A204.1 (cell line): ENCODE measurements around the gene TLE2.
"Not testable (repeated sequence)": the region's sequence is repeated elsewhere in the genome, so short reads cannot be mapped to it uniquely, and the experiment has no call there.

ENCODE experiments used
- FAIRE-seq: peaks from 2 replicates; lab custom pipeline; 2012; peaks lifted over from hg19 to GRCh38; lab: Jason Lieb, UNC

Gene TLE2

DNA sequence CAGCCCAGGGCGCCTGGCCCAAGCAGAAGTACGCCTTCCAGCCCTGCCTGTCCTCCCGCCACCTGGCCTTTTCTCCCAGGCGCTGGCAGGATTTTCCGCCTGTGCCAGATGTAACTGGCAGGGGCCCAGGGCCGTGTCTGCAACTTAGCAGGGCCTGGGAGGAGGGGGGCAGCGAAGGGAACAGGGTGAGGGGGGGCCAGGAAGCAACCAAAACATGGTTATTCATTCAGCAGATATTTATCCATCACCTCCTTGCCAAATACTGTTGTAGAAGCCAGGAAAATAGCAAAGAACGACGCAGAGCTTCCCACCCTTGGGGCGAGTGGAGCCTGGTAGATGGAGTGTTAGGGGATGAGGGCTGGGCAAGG lies 46.1 kb downstream of the TLE2 start:
- no peak for FAIRE-seq

DNA sequence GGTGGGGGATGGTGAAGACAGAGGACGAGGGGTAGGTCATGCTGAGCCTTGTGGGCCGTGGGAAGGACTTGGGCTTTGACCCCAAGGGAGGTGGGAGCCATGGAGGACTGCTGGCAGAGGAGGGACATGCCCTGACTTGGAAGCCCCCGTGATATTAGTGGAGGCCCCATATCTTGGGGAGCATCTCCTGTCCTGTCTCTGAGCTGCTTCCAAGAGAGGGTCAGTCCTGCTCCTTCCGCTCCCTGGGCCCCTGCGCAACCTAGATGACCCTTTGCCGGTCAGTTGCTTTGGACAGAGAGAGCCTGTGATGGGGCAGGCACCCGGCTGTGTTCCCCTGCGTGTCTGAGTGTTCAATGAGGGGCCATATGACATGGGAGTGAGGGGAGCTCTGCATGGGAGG lies 46.5 kb downstream of the TLE2 start:
- no peak for FAIRE-seq

DNA sequence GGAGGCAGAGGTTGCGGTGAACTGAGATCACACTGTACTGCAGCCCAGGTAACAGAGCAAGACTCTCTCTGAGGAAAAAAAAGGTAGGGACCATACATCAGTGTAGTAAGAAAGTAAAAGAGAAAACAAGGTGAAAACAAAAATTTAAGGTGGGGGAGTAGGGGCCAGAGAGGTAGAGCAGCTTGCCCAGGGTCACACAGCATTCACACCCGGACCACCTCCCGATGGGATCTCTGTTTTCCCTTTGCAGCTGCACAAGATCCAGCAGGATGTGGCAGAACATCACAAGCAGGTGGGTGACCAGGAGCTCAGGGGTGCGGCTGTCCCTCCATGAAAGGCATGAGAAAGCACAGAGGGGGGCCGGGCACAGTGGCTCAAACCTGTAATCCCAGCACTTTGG lies 47.2 kb downstream of the TLE2 start:
- no peak for FAIRE-seq

DNA sequence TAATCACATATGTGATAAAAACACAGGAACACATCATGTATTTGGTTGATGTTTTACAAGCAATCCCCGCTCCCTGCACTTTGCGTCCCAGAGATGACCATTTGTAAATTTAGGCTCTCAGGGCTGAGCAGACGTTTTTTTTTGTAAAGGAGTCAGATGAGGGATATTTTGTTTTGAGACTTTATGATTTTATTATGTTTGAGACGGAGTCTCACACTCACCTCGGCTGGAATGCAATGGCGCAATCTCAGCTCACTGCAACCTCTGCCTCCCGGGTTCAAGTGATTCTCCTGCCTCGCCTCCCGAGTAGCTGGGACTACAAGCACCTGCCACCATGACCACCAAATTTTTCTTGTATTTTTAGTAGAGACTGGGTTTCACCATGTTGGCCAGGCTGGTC lies 50.3 kb downstream of the TLE2 start:
- no peak for FAIRE-seq

DNA sequence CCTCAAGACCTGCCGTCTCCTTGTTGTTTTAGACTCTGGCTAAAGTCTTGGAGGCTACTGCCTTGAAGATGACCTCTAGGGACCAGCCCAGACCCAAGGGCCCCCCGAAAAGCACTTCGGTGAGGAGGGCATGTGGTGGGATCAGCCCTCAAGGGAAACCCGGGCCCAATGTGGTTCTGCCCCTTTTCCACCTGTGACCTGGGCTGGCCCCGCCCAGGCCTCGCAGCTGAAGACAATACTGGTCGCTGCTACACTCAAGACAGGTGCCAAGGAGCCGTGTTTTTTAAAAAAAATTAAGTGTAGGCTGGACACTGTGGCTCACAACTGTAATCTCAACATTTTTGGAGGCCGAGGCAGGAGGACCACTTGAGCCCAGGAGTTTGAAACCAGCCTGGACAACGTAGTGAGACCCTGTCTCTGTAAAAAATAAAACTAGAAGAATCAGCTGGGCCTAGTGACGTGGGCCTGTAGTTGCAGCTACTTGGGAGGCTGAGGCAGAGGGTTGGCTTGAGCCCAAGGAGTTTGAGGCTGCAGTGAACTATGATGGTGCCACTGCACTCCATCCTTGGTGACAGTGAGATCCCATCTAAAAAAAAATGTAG lies 50.8 kb downstream of the TLE2 start:
- no peak for FAIRE-seq

DNA sequence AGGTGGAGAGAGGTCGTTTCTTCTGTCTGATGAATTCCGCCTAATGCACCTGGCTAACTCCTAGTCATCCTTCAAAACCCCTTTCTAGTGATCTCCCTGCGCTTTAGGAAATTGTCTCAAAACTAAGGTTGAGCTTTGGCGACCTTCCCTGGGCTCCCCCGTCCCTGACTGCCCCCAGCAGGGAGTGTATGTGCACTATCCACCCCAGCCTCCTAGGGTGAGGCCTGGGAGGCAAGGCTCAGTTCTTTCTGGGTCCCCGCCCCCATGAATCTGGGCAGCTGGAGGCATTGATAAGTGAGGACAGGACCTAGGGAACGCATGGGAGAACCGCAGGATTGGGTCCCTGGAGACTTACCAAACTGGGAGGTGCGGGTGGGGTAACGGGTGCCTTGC lies 51.3 kb downstream of the TLE2 start:
- FAIRE-seq = no peak

DNA sequence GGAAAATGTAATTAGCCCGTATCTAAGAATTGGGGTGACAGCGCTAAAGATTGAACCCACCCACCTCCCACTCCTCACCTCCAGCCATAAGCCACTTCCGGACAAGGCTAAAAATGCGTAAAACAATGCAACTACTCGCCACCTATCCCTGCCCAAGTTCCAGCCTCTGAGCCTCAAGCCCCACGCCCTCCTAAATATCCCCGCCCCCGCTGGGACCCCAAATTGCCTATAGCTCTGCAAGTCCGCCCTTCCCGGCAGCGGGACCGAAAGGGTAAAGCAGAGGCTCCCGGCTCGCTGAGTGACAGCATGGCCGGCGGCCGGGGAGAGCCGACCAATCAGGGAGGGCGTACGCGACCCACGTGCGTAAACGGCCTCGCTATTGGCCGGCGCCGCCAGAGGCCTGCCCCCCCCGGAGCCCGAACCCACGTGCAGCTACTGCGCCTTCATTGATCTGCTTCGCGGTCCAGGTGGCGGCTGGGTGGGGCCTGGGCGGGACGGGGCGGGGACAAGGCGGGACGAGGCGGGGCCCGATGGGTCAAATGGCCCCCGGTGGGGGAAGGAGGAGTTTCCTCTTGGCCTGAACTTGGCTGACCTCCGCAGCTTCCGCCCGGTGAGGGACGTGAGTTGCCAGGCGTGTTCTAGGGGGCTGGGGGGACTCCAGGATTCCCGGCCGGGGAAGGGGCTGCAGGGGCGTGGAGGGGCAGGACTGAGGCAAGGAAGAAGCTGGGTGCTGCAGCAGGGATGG lies 51.9 kb downstream of the TLE2 start, which contains the start of gene TLE6:
Gene TLE6 (plus strand): TSS at position 564 of the 745 bp plus-strand sequence. CDS start 670 bp downstream, outside the sequence.
- peak; percentile 81 for FAIRE-seq

DNA sequence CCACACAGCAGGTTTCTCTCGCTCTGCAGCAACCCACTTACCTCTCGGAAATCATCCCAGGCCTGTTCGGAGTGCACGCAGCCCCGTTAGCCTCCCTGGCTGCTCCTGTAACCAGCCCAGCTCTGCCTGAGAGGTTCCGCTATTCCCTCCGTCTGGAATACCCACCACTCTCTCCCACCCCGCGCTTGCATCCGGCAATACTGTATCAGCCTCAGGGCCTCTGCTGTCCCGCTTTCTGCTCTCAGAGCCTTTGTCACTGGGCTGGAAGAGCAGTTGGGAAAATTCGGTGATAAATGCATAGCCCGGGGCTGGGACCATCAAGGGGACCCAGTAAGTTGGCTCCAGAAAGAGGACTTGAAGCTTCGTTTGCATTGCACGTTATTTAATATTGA lies 52.5 kb downstream of the TLE2 start:
- no peak for FAIRE-seq

DNA sequence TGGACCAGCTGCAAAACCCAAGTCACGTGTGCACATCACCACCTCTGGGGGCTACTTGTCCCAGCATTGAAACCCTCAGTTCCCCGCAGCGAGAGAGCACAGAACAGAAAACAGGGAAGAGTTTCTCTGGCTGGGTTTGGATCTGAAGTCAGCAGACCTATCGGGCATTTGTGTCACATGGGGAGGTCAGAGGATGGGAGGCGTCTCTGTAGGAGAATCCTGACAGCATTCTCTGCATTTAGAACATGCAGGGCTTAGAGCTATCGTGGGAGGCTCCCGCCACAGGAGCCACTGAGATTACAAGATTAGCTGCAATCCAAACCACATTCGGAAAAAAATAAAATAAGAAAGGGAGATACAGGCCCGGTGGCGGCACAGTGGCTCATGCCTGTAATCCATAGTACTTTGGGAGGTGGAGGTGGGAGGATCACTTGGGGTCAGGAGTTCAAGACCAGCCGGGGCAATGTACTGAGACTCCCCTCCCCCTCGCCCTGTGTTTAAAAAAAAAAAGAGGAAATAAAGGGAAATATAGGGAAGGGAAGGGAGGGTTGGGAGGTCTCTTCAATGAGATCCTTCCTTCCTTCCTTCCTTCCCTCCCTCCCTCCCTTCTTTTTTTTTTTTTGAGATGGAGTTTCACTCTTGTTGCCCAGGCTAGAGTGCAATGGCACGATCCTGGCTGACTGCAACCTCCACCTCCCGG lies 54.6 kb downstream of the TLE2 start:
- FAIRE-seq = no peak

DNA sequence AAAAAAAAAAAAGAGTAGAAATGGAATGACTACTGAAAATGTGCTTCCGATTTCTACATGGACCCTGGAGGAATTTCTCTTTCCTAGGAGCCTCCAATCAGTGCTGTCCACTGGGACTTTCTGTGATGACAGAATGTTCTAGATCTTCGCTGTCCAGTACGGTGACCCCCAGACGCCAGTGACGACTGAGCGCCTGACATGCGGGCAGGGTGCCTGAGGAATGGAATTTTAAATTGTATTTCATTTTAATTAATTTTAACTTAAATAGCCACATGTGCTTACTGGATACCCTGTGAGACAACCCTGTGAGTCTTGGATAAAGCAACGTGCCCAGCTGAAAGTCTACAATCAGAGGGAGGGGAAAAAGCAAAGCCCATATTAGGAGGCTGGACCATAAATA lies 55.9 kb downstream of the TLE2 start:
- FAIRE-seq = no peak

DNA sequence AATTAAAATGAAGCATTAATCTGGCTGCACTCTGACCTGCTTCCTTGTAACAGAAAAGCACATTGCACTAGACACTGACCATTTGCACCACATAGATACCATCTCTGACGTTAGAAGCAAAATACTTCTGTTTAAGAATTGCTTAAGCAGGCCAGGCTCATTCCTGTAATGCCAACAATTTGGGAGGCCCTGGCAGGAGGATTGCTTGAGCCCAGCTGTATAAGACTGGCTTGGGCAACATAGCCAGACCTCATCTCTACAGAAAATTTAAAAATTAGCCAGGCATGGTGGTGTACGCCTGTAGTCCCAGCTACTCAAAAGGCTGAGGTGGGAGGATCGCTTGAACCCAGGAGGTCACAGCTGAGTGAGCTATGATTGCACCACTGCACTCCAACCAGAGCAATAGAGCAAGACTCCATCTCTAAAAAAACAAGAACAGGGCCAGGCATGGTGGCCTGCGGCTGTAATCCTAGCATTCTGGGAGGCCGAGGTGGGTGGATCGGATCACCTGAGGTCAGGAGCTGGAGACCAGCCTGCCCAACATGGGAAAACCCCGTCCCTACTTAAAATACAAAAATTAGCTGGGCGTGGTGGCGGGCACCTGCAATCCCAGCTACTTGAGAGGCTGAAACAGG lies 58.8 kb downstream of the TLE2 start:
- no peak for FAIRE-seq

DNA sequence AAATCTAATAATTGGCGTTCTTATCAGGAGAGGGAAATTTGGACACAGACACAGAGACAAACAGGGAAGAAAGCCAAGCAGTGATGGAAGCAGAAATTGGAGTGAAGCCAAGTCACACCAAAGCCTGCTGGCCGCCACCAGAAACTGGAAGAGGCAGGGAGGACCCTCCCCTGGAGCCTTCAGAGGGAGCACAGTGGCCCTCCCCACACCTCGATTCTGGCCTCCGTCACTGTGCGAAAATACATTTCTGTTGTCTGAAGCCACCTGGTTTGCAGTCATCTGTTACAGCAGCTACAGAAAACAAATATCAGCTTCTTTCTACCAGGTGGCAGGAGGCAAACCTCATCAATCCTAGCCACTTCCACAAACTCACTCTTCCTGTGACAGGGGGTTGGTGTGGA lies 60.0 kb downstream of the TLE2 start:
- FAIRE-seq = no peak

DNA sequence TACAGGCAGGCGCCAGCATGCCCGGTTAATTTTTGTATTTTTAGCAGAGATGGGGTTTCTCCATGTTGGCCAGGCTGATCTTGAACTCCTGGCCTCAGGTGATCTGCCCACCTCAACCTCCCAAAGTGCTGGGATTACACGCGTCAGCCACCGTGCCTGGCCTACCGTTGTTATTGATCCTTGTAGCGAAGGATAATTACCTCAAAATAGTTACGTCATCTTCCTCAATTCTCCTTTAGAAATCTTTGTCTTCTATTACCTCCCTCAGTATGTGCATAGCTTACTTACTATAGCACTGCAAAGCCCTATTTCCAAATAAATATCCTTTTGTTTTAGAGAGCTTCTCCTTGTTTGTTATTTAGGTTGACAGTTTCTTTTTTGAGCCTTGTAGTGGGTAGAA lies 61.1 kb downstream of the TLE2 start:
- FAIRE-seq = no peak

DNA sequence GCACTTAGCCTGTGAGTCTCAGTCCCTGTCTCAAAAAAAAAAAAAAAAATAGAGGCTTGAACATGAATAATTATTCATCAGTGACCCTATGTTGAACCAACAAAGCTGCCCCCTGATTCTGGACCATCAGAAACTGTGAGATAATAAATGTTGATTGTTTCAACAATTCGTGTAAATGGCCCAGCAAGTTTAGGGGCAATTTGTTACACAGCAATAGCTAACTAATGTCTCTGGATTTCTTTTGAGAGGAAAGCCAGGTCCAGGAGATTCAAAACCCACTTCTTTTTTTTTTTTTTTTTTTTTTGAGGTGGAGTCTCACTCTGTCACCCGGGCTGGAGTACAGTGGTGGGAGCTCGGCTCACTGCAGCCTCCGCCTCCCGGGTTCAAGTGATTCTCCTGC lies 64.2 kb downstream of the TLE2 start:
- FAIRE-seq = no peak

DNA sequence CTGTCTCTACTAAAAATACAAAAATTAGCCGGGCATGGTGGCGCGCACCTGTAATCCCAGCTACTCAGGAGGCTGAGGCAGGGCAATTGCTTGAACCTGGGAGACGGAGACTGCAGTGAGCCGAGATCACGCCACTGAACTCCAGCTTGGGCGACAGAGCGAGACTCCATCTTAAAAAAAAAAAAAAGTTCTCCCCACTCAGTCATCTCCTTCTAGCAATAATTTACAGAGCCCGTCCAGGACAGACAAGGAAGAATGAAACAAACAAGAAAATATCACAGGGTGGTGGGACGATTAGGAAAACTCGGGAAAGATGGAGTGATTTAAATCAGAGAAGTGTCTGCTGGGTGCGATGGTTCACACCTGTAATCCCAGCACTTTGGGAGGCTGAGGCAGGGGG lies 65.4 kb downstream of the TLE2 start:
- not testable (repeated sequence) for FAIRE-seq

DNA sequence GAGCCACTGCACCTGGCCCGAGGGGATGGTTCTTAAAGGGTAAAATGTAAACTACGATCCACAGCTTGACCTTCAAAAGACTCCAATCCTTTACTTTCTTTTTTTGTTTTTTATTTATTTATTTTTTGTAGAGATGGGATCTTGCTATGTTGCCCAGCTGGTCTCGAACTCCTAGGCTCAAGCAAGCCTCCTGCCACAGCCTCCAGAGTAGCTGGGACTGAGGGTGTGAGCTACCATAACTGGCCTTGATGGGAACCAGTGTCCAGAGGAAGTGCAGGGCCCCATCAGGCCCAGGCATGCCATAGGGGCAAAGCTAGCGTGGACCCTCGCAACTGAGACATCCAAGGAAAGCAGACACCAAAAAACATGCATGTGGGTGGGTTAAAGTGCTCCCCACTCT lies 66.0 kb downstream of the TLE2 start:
- no peak for FAIRE-seq

DNA sequence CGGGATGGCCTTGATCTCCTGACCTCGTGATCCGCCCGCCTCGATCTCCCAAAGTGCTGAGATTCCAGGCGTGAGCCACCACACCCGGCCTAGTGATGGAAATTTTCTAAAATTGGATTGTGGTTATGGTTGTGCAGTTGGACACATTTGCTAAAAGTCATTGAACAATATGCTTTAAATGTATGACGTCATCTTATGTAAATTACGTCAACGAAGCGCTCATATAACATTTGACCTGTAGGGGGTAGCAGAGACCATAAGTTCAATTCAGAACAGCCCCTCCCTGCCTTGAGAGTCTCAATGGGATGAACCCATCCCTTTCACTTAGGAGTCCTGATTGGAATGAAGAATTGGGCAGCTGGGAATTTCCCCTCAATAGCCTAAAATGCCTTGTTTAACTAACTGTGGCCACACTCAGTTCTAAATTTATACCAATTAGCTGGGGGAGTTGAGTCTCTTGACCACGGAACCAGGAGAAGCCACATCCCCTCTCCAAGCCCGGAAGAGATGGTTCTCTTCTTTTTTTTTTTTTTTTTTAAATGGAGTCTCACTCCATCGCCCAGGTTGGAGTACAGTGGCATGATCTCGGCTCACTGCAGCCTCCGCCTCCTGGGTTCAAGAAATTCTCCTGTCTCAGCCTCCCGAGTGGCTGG lies 66.9 kb downstream of the TLE2 start:
- peak; percentile 95 for FAIRE-seq

DNA sequence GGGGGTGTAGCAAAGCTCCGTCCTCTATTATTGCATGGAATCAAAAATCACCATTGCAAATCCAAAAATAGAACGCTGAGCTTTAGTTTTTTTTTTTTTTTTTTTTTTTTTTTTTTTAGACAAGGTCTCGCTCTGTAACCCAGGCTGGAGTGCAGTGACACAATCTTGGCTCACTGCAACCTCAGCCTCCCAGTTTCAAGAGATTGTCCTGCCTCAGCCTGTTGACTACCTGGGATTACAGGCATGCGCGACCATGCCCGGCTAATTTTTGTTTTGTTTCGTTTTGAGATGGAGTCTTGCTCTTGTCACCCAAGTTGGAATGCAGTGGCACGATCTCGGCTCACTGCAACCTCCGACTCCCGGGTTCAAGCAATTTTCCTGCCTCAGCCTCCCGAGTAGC lies 69.0 kb downstream of the TLE2 start:
- FAIRE-seq = no peak

DNA sequence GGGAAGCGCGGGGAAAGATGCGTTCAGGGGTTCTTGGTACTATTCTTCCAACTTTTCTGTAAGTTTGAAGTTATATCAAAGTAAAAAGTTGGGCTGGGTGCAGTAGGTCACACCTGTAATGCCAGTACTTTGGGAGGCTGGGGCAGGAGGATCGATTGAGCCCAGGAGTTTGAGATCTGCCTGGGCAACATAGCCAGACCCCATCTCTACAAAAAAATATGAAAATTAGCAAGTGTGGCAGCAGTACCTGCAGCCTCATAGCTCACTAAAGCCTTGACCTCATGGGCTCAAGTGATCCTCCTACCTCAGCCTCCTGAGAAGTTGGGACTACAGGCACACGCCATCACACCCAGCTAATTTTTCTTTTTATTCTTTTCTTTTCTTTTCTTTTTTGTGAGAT lies 71.9 kb downstream of the TLE2 start:
- FAIRE-seq = no peak

DNA sequence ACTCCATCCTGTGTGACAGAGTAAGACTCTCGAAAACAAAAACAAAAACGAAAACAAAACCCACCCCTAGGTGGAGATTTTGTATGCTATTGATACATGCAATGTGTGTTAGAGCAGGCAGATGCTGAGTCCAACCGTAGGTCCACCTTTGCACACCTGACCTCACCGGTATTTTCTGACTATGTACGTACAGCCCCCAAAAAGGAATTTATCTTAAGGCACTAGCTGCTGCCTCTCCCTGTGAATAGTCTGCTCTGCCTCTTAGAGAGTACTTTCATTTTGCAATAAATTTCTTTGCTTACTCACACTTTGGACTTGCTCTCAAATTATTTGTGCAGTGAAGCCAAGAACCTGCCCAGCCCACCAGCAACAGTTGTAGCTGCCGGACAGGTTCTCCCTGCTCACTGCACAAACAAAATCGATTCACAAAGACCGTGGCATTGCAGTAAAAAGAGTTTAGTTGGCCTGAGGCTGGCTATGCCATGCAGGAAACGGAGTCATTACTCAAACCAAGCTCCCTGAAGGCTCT lies 76.1 kb downstream of the TLE2 start:
- FAIRE-seq = no peak

DNA sequence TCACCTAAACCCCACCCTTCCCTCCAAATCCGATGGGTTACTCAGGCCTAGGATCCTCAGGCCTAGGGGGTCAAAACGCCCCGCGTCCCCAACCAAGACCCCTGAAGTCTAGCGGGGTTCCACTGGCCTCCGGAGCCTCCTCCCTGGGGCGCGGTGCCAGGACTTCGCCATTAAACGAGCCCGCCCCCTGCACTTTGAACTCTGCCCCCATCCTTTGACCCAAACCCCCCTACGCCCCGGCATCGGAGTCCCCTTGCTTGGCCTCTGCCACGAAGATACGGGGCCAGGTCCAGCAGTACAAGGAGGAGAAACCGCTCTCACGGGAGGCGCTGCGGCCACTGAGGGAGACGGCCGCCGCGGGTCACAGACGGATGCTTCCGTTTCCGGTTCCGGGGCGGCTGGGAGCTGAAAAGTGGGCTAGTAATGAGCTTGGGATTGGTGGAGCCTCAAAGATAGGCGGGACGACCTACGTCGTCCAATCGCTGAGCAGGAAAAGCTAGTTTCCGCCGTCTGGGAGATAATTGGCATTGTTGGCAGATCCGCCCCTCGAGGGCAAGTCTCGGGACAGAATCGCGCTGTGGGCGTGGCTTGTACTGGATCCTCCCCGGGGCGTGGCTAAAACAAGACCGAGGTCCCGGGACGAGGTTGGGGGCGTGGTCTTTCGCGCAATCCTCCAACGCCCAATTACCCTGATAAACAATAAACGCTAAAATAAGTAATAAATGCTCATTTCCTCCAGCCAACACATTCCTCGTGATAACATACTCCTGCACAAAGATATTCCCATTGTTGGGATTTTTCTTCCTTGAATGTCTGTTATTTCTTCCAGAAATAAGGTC lies 78.6 kb downstream of the TLE2 start:
- peak; percentile 99 for FAIRE-seq

DNA sequence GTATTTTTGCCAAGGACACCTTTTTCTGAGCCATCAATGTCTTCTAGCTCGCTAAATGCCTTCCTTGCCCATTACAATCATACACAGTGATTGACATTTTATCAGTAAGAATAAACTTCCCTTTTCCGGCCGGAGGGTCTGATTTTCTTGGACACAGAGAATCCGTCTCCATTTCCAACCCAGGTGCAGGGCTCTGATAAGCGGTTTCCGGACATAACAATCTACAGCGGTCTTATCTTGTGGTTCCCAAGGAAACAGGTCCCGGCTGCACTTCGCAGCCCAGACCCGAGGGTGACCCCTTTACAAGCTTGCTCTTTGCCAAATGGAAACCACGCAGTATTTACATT lies 79.2 kb downstream of the TLE2 start:
- FAIRE-seq = no peak
